Stimulated activated CD8-positive, alpha-beta memory T cell treated with anti-CD3 and anti-CD28 coated beads, Interleukin-7, amount 100 ng/mL, for 1 hour (primary cell): Measurements from ENCODE around the gene UCK1.
"Not testable (repeated sequence)": the region's sequence is repeated elsewhere in the genome, so short reads cannot be mapped to it uniquely, and the experiment has no call there.

ENCODE experiments used
- DNase-seq, 2 donors: peaks; one replicate each; pipeline ENCODE4 v3.0.0-alpha.2; 2020; ENCODE audit warnings: low read depth in 2 of 2

The UCK1 gene

DNA sequence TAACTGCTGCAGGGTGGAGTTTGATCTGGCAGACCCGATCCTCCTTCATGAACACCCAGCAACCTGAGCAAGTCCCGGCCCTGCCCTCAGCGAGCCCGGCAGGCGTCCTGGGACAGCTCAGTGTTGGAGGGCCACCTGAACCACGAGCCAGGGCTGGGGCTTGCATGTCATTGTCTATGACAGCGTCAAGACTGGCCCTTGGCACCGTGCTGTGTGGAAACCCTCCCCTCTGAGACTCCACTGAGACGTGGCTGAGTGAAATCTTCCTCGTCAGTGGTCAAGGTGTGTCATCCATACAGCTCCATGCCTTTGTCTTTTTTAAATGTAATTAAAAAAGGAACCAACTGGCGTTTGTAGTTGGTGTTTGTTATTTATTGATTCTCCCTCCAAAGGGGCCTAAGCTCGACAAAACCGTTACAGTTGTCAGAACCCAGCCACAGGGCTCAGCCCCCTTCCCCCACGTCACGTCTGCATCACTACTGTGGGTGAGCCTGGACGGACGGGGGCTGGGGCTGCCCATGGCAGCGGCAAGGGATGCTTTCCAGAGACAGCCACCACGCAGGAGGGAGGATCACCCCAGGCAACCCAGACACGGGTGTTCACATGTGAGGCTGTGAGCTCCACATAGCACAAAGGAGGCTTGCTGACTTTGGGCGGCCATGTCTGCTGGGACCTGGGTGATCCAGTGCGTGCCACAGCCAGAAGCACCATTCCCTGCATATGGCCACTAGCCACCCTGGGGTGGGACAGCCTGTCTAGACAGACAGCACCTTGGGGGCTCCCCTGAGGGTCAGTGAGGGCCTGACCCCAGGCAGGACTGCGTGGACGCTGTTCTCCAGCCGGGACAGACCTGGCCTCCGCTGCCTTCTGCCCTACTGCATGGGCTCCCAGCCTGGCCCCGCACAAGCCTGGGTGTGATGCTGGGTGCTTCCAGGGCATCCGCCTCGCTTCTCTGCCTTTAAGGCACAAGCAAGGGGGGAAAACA is 7.3 kb downstream of the UCK1 start:
- DNase-seq, result no peak

DNA sequence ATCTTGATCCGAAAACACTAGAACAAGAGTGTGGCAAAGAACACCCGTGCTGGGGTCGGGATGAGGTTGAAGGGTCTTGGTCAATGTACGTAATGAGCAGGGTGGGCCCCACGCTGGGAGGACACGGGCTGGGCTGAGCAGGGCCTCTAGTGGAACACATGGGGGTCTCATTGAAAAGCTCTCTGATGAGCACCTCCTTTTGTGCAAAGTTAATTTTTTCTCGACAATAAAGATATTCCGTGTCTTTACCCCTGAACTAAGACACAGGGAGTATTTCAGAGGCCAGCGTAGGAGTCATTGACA is 8.0 kb downstream of the UCK1 start:
- no peak for DNase-seq

DNA sequence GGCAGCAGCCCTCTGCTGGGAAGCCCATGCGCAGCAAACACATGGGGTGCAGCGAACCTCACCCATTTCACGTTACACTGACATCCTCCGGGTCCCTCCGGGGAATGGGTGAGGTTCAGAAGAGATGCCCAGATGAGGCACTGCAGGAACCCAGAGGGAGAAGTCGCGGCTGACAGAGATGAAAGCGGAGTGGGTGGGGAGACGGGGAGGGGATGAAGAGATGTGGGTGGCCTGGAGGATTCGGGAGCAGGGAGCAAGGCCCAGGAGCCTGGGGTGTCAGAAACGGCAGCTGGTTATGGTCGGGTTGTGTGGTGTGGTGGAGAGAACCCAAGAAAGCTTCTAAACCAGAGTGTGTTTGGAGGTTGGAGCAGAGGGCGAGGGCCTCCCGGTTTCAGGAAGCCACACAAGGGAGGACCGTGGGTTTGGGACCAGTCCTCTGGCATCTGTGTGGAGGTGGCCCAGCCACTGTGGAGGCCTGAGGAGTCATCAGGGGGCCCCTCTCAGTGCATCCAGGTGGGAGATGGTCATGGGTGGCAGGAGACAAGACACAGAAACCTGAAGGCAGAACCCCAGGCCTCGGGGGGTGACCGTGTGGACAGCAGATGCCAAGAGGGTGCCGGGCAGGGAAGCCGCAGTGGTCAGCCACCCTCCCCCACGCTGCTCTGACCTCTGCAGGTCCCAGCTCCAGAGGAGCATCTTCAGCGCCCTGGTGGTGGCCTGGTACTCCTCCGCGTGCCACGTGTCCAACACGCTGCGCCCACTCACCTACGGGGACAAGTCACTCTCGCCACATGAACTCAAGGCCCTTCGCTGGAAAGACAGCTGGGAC is 8.6 kb downstream of the UCK1 start:
- no peak for DNase-seq

DNA sequence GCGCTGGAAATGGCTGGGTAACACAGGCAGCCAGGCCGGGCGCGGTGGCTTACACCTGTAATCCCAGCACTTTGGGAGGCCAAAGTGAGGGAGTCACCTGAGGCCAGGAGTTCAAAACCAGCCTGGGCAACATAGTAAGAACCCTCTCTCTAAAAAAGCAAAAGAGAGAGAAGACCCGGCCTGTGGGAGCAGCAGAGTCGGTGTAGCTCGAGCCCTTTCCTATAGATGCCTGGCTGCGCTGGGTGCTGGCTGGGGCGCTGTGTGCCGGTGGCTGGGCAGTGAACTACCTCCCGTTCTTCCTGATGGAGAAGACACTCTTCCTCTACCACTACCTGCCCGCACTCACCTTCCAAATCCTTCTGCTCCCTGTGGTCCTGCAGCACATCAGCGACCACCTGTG is 9.2 kb downstream of the UCK1 start:
- no peak for DNase-seq

DNA sequence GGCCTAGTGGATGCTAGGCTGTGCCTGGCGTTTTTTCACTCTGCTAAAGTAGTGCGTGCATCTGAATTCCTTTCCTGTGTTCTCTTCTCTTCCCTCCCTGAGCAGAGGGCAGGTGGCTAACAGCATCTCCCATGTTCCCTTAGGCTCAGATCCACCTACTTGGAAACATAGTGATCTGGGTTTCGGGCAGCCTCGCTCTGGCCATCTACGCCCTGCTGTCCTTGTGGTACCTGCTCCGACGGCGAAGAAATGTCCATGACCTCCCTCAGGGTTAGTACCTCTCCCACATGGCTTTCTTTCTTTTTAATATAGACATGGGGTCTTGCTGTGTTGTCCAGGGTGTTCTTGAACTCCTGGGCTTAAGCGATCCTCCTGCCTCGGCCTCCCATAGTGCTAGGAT is 9.9 kb downstream of the UCK1 start:
- DNase-seq, result no peak

DNA sequence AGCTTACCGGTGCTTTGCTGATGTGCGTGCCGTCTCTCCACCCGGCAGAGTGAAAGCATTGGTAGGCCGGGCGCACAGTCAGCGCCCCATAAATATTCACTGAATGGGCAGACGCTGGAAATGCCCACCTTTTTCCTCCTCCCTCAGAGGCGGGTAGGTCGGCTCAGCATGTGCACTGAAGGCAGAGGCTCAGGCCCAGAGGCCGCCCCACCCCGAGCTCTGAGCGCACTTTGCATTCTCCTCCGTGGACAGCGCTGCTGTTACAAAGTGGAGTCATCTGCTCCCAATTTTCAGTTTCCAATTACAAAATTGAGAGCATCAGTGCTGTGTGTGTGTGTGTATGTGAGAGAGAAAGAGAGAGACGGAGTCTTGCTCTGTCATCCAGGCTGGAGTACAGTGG is 10.6 kb downstream of the UCK1 start:
- no peak for DNase-seq

DNA sequence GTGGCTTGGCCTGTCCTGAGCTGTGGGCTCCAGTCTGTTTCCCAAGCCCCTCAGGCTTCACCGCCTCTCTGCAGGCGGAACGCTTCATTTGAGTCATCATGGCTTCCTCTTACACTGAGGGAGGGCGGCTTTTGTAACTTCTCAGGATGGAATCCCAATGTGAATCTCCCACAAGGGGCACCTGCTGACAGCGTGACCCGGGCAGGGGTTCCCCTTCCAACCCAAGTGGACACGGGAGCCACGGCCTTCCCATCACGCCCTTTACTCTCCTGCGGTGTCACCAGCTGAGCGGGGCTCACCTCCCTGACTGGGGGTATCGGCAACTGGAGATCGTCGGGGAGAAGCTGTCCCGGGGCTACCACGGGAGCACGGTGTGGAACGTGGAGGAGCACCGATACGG is 12.5 kb downstream of the UCK1 start:
- no peak for DNase-seq

DNA sequence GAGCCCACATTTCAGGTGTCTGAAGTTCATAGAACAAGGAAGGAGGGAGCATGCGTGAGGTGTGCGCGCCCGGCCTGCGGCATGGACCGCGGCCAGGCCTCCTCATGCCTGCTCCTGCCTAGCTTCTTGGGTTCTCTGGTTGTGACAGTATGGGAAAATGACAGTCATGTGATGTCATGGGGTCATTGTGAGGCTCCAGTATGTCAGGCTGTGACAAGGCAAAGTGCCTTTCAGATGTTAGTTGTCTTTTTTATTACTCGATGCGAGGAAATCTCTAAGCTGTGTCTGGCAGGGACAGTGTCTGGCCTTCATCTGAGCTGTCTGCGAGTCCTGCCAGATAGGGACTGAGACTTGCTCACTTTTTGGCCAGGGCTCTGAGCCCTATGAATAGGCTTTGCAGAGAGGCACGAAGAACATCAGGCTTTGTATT is 13.3 kb downstream of the UCK1 start:
- no peak for DNase-seq

DNA sequence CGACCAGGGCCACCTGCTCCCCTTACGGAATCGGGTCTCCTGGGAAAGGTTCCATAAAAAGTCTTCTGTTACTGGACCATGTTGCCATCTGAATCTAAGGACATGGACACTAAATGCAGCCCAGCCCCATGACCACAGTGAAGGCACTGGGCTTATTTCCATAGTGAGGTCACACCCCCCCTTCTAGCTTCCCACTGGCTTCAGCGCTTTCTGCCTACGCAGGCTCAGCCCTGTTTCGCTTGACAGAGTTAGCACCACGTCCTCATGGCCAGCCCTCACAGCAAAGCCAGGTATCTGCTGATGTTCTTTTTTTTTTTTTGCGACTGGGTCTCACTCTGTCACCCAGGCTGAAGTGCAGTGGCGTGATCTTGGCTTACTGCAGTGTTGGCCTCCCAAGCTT is 14.1 kb downstream of the UCK1 start:
- DNase-seq, result no peak

DNA sequence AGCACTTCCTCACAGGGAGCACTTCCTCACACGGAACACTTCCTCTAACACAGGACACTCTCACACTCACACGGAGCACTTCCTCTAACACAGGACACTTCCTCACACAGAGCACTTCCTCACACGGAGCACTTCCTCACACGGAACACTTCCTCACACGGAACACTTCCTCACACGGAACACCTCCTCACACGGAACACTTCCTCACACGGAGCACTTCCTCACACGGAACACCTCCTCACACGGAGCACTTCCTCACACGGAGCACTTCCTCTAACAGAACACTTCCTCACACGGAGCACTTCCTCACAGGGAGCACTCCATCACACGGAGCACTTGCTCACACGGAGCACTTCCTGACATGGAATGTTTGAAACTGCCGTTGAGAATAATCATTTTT is 15.0 kb downstream of the UCK1 start:
- no peak for DNase-seq

DNA sequence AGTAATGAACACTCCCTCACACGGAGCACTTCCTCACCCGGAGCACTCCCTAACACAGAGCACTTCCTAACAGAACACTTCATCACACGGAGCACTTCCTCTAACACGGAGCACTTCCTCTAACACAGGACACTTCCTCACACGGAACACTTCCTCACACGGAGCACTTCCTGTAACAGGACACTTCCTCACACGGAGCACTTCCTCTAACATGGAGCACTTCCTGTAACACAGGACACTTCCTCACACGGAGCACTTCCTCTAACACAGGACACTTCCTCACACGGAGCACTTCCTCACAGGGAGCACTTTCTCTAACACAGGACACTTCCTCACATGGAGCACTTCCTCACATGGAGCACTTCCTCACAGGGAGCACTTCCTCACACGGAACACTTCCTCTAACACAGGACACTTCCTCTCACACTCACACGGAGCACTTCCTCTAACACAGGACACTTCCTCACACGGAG is 15.5 kb downstream of the UCK1 start:
- DNase-seq, result not testable (repeated sequence)

DNA sequence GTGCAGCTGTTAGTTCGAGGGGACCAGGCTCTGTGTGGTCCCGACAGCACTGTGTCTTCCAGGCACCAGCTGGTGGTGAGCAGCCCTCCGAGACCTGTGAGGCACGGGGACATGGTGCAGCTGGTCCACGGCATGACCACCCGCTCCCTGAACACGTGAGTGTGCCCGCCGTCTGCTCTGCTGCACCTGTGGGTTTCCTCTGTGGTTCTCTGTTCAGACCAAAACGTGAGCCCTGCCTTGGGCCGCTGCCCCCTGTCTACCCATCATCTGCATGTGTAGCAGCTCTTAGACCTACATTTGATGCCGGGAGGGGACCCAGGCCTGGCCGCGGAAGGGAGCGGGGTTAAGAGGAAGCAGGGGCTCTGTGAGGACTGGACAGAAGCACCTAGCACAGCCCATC is 17.9 kb downstream of the UCK1 start:
- DNase-seq, result no peak

DNA sequence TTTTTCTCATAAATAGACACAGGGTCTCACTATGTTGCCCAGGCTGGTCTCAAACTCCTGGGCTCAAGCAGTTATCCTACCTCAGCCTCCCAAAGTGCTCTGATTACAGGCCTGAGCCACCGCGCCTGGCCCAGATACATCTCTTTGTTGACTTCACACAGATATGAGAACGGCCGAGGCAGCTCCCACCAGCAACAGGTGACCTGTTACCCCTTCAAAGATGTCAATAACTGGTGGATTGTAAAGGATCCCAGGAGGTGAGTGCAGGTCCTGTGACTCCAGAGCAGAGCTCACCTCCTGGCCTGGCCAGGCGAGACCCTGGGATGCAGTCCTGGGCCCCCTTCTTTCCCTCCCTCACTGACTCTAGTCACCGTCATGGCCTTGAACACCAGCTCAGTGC is 19.2 kb downstream of the UCK1 start:
- DNase-seq, result no peak

DNA sequence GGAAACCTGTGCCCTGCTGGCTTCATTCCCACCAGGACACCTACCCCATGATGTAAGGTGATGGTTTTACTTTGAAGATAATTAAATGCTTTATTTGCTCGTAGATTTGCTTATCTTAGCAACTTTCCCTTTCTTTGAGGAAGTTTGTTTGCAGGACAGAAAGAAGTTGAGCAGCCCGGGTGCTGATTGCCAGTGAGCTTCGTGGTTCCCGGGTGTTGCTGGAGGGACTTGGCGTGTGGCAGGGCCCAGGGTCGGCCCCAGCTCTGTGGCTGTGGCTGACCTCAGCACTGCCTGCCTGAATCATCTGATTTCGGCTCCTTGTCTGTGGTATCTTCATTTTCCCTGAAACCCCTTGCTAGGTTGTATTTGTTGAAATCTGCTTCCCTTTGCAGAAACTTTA is 19.6 kb downstream of the UCK1 start:
- no peak for DNase-seq

DNA sequence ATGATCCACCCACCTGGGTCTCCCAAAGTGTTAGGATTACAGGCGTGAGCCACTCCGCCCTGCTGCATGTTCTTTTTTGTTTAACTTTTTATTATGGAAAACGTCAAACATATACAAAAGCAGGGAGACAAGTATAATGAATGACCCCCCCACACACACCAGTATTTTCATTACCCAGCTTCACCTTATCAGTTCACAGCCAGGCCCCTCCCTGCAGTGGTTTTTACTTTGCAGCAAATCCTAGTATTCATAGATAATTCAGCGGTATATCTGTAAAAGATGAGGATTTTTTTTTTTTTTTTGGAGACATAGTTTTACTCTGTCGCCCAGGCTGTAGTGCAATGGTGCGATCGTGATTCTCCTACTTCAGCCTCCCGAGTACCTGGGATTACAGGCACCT is 26.1 kb downstream of the UCK1 start:
- DNase-seq, result no peak

DNA sequence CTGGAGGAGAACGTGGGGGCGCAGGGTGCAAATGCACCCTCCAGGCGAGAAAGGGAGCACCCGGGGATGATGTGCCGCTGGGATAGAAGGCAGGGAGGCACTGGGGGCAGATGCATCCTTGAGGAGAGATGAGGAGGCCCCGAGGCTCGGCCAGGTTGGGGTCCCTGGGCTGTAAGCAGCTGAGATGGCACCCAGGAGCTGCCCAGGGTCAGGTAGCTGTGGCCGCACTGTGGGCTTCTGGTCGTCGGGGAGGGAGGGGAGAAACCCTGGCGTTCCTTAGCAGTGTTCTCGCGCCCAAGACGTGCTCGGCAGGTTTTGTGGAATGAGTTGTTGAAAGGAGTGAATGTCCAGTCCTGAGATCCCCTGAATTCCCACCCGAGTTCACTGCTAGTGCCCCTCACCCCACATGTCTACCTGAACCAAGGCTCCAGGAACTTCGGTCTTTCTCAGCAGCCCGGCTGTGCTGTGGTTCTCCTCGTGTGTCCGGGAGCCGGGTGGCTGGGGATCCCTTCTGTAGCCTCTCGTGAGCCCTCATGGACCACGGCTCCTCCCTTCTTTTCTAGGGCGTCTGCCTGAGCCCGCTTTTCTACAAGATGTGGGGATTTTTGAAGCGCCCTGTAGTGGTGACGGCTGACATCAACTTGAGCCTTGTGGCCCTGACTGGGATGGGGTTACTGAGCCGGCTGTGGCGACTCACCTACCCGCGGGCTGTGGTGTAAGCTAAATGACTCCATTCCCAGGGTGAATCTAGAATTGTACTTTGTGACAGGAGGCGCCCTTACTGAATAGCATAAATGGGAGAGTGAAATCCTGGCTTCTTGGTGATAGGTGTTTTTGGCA is 27.2 kb downstream of the UCK1 start:
- DNase-seq, result no peak

DNA sequence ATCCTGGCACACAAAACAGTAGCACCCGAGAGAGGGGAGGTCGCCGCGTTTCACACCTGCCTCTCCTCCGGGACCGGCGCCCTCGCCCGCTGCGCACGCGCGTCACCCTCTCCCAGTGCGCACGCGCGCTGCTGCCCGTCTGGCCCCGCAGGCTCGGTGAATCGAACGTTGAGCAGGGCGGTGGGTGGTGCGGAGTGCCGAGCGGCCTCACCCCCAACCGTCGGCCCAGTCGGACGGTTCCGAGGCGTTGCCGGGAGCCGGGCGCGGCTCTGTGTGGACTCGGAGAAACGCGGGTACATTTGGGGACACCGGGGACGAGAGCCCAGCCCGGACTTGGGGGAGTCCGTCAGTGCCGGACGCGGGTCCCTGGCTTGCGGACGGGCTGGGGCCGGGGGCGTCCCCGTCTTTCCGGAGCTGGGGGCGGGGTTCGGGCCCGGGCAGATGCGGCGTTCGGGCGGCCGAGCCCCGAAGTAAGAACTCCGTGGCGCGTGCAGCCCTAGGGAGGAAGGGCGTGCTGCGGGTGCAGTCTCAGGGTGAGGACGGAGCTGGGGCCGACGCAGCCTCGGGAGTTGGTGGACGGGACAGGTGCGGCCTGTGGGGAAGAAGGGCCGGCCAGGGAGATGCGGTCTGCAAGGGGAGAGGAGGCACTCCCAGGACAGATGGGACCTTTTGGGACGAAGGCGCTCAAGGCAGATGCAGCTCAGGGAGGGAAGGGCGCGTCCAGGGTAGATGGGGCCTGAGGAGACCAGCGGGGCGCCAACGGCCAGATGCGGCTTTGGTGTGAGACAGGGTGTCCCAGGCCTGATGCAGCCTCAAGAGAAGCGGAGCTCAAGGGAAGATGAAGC is 28.1 kb downstream of the UCK1 start, which contains the start of gene POMT1:
Gene POMT1, plus strand, starts transcription at position 138 of the 845 bp plus-strand sequence. CDS start 1,301 bp downstream, outside the sequence.
- peak; percentile 71 to 75 for DNase-seq

DNA sequence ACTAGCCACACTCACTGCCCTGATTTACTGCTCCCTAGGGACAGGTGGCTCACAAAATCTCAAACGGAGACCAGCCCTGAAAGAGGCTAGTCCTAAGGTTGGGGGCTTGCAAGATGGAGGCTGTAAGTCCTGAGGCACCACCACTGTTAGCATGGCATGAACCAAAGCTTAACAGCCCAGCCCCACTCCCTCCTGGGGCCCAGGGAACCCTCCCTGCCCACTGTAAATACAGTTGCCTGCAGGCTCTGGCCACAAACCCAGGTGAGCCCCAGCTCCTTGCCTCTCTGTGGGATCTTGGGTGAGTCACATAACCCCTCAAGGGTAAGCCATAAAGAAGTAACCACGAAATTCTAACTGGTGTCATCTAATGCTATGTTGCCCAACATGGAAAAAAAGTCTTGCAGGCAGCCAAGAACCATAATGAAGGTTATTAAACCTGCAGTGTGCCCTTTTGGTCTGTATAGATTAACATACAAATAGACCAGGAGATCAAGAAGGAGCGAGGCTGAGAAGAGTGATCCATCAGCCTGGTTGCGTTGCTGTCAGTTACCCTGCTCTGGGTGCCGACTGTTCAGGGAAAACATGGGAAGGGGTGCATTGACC is 30.0 kb downstream of the UCK1 start:
- no peak for DNase-seq

DNA sequence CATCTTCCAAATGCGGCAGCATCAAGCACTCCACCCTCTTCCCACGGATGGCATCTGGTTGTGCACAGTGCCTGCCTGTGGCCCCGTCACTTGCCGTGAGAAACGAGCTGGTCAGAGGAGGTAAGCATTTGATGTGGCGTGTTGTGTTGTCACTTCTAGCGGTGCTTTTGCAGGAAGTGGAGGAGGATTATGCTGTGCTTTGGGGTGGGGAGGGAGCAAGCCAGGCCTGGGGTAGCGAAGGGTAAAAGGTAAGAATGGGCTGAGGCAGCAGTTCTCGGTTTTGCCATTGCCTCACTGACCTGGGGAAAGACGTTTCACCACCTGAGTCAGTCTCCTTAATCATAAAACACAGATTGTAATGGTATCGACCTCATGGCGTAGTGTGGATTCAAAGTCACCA is 30.7 kb downstream of the UCK1 start:
- peak; percentile 14 to 18 for DNase-seq

DNA sequence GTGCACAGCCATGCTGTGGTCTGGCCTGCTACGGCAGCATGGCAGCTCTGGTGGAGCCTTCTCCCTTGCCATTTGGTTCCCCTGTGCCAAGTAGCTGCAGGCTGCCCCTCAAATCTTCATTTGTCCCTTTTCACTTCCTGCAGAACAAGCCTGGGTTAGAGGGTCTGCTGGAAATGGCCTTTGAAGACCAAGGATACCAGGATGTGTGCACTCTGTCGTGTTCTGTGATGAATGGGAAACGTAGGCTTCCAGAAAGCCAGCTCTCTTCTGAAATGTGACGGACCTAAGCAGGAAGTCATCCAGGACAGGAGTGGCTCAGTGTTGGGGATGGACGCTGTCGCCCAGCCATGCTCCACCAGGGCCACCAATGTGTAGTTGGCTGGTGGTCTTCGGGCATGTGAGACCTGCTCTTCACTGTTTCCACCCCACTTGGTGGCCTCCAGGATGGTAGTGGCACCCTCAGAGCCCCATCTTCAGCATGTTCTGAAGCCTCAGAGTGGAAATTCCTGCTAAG is 31.8 kb downstream of the UCK1 start:
- DNase-seq, result no peak
